ENCODE results near the gene YOD1. TPM values are rescaled to one million over a fixed set of nuclear protein-coding genes. Genes with fewer than 3 reads are reported as not detected.

The YOD1 gene
- total RNA-seq, 1 experiment from 2014 or later = 19.2 TPM

DNA sequence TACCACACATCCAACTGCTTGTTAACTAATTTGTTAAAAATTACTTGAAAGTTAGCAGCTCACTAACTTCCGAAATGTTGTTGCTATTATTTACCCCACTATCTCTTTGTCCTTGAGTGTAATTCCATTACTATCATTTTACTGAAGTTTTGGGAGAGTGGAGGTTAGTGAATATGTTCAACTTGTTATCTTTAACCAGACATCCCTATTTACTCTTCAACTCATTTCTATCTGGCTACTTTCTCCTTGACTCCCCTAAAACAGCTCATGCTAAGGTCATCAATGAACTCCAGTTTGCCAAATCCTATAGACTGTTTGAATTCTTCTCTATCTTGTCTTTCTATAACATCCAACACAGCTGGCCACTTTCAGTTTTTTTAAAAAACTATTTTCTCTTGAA lies 14.1 kb downstream of the YOD1 start:
- Mint-ChIP-seq H3K4me3 (ENCODE audit: unreplicated experiment) (no peak overlapping the region), H3K27me3 (ENCODE audit: insufficient read depth, unreplicated experiment) (no peaks in the 10 kb centered on the region), H3K36me3 (ENCODE audit: insufficient read depth, unreplicated experiment) (no peaks in the 10 kb centered on the region), H3K4me1 (ENCODE audit: insufficient read depth, unreplicated experiment) (peaks cover 42% of the 10 kb centered on the region), H3K27ac (ENCODE audit: low read depth, unreplicated experiment) (no peak overlapping the region), H3K9me3 (ENCODE audit: unreplicated experiment) (no peaks in the 10 kb centered on the region)
- intact Hi-C loops (cut with micrococcal nuclease) = no loop called here
- ChIA-PET CTCF (interaction anchor here (0.5 to 1.9 kb wide), 7 partner anchors 11 to 463 kb away, joined by 3 to 17 read pairs (median 3); no protein-coding TSS in a partner anchor), POLR2A (interaction anchor here (0.5 to 33.4 kb wide), 9 partner anchors 11 to 716 kb away, joined by 3 to 2100 read pairs (median 4); partner anchors contain the start of genes C1orf116, PFKFB2 and YOD1)
- BruUV-seq (replicated peaks) = no TSS peak
- no peak for TF ChIP-seq CTCF (IDR thresholded peaks at IDR 0.05; ENCODE audit: unreplicated experiment)
- no peak for DNase-seq (ENCODE audit: unreplicated experiment)

GRCh38 chr1:207035877-207036551 lies 15.0 kb downstream of the YOD1 start:
- no TSS peak for BruUV-seq (replicated peaks)
- H3K9me3 Mint-ChIP-seq (ENCODE audit: unreplicated experiment) = no peaks in the 10 kb centered on the region
- POLR2A ChIA-PET = interaction anchor here (0.6 to 33.4 kb wide), 11 partner anchors 6 to 716 kb away, joined by 3 to 2100 read pairs (median 13); partner anchors contain the start of genes C1orf116, CD46, CD55 and MAPKAPK2
- no peaks in the 10 kb centered on the region for H3K27me3 Mint-ChIP-seq (ENCODE audit: insufficient read depth, unreplicated experiment)
- CTCF ChIA-PET = interaction anchor here (0.6 to 8.0 kb wide), 9 partner anchors 10 to 104 kb away, joined by 3 to 168 read pairs (median 5); no protein-coding TSS in a partner anchor
- H3K4me1 Mint-ChIP-seq (ENCODE audit: insufficient read depth, unreplicated experiment) = peaks cover 50% of the 10 kb centered on the region
- no peak overlapping the region for H3K4me3 Mint-ChIP-seq (ENCODE audit: unreplicated experiment)
- H3K36me3 Mint-ChIP-seq (ENCODE audit: insufficient read depth, unreplicated experiment) = no peaks in the 10 kb centered on the region
- intact Hi-C loops (cut with micrococcal nuclease) = no loop called here
- DNase-seq (ENCODE audit: unreplicated experiment) = no peak
- TF ChIP-seq CTCF (IDR thresholded peaks at IDR 0.05; ENCODE audit: unreplicated experiment) = no peak
- no peak overlapping the region for H3K27ac Mint-ChIP-seq (ENCODE audit: low read depth, unreplicated experiment)

DNA sequence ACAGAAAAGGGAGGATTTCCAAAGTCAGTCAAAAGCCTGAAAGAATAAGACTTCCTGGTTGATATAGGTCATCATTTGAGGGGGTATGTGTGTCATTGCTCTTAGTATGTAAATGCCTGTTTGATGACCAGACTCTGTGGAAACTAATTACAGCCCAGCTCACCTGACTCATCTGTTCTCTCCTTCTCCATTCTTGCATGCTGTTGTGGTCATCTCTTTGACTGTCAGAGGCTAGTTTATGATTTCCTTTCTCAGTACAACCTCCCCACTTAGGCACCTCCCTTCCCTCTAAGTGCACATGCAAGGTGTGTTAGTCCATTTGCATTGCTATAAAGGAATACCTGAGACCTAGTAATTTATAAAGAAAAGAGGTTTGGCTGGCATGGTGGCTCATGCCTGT lies 16.0 kb downstream of the YOD1 start:
- Mint-ChIP-seq H3K36me3 (ENCODE audit: insufficient read depth, unreplicated experiment) (no peaks in the 10 kb centered on the region), H3K27ac (ENCODE audit: low read depth, unreplicated experiment) (peak overlapping the region; percentile 61), H3K27me3 (ENCODE audit: insufficient read depth, unreplicated experiment) (no peaks in the 10 kb centered on the region), H3K4me1 (ENCODE audit: insufficient read depth, unreplicated experiment) (peaks cover 61% of the 10 kb centered on the region), H3K4me3 (ENCODE audit: unreplicated experiment) (no peak overlapping the region), H3K9me3 (ENCODE audit: unreplicated experiment) (no peaks in the 10 kb centered on the region)
- POLR2A ChIA-PET = interaction anchor here (0.7 to 33.4 kb wide), 7 partner anchors 7 to 287 kb away, joined by 3 to 2100 read pairs (median 164); partner anchors contain the start of genes C1orf116, CD55, PFKFB2 and YOD1
- peak; percentile 69 for DNase-seq (ENCODE audit: unreplicated experiment)
- no peak for TF ChIP-seq CTCF (IDR thresholded peaks at IDR 0.05; ENCODE audit: unreplicated experiment)
- CTCF ChIA-PET = interaction anchor here (0.7 to 8.0 kb wide), 5 partner anchors 12 to 318 kb away, joined by 3 to 168 read pairs (median 36); no protein-coding TSS in a partner anchor
- no TSS peak for BruUV-seq (replicated peaks)
- intact Hi-C loops (cut with micrococcal nuclease) = loop anchor here (5.0 kb wide), 1 partner anchor 287 kb away; the partner anchor contains the start of gene CD55

DNA sequence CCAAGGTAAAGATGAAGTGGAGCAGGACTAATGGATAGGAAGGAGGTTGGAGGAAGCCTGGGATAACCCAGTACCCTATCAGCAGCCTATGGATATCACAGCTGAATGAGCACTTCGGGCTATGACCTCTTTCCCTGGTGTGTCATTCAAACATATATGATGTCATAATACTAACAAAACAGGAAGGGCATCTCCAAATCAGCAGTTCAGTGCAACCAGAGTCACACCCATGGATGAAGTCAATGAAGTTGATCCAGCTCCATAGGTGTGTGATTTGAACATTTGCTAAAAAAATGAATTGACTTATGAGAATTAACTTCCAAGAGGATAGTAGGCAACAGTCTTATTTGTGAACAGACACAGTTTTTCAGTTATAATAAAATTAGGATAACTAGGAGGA lies 16.8 kb downstream of the YOD1 start:
- no peak for TF ChIP-seq CTCF (IDR thresholded peaks at IDR 0.05; ENCODE audit: unreplicated experiment)
- ChIA-PET POLR2A (interaction anchor here (1.2 to 33.4 kb wide), 7 partner anchors 8 to 288 kb away, joined by 3 to 2100 read pairs (median 164); partner anchors contain the start of genes C1orf116, CD55, PFKFB2 and YOD1), CTCF (interaction anchor here (0.6 to 17.4 kb wide), 11 partner anchors 12 to 929 kb away, joined by 3 to 280 read pairs (median 6); no protein-coding TSS in a partner anchor)
- DNase-seq (ENCODE audit: unreplicated experiment) = no peak
- Mint-ChIP-seq H3K27ac (ENCODE audit: low read depth, unreplicated experiment) (peak overlapping the region; percentile 61), H3K27me3 (ENCODE audit: insufficient read depth, unreplicated experiment) (no peaks in the 10 kb centered on the region), H3K9me3 (ENCODE audit: unreplicated experiment) (no peaks in the 10 kb centered on the region), H3K4me3 (ENCODE audit: unreplicated experiment) (no peak overlapping the region), H3K36me3 (ENCODE audit: insufficient read depth, unreplicated experiment) (no peaks in the 10 kb centered on the region), H3K4me1 (ENCODE audit: insufficient read depth, unreplicated experiment) (peaks cover 62% of the 10 kb centered on the region)
- intact Hi-C loops (cut with micrococcal nuclease) = loop anchor here (5.0 kb wide), 1 partner anchor 288 kb away; the partner anchor contains the start of gene CD55
- BruUV-seq (replicated peaks) = no TSS peak

Measured in MCF 10A (cell line).